HG03378 (cell line): ENCODE measurements around the gene GPRC5A.

Source experiments
- ATAC-seq: cut with Tn5 transposase; IDR thresholded peaks from one replicate; pipeline ENCODE4 v1.9.1; 2021; ENCODE audit warnings: mild to moderate bottlenecking, moderate library complexity; ENCODE audit not compliant: unreplicated experiment

Gene GPRC5A

GRCh38 chr12:12885096-12885792 is 6.1 kb upstream of the GPRC5A start:
- no peak for ATAC-seq

- no peak for ATAC-seq
These were observed 3.9 kb upstream of the GPRC5A start for GRCh38 chr12:12887471-12887870.

- ATAC-seq = no peak
These were observed 1.7 kb upstream of the GPRC5A start for GRCh38 chr12:12889701-12890100.

- ATAC-seq = no peak
These were observed 751 bp upstream of the GPRC5A start for GRCh38 chr12:12890543-12891079.

GRCh38 chr12:12891881-12892355 is 556 bp downstream of the GPRC5A start:
- ATAC-seq = no peak

- ATAC-seq = no peak
These were observed 1.3 kb downstream of the GPRC5A start for GRCh38 chr12:12892681-12893141.

- no peak for ATAC-seq
These were observed 2.1 kb downstream of the GPRC5A start for GRCh38 chr12:12893438-12893837.

- no peak for ATAC-seq
These were observed 4.9 kb downstream of the GPRC5A start for GRCh38 chr12:12896260-12896659.

GRCh38 chr12:12897302-12897701 is 5.9 kb downstream of the GPRC5A start:
- no peak for ATAC-seq

GRCh38 chr12:12898136-12898717 is 6.9 kb downstream of the GPRC5A start:
- no peak for ATAC-seq

GRCh38 chr12:12898911-12899511 is 7.6 kb downstream of the GPRC5A start:
- no peak for ATAC-seq

GRCh38 chr12:12899530-12900380 is 8.4 kb downstream of the GPRC5A start:
- ATAC-seq = peak; percentile 93

- no peak for ATAC-seq
These were observed 9.4 kb downstream of the GPRC5A start for GRCh38 chr12:12900786-12901157.

- ATAC-seq = no peak
These were observed 9.9 kb downstream of the GPRC5A start for GRCh38 chr12:12901158-12901791.

- ATAC-seq = no peak
These were observed 10.7 kb downstream of the GPRC5A start for GRCh38 chr12:12902036-12902435.

GRCh38 chr12:12903642-12904609 is 12.6 kb downstream of the GPRC5A start:
- no peak for ATAC-seq

- no peak for ATAC-seq
These were observed 16.2 kb downstream of the GPRC5A start for GRCh38 chr12:12907552-12907951.

- no peak for ATAC-seq
These were observed 16.9 kb downstream of the GPRC5A start for GRCh38 chr12:12908252-12908651.

GRCh38 chr12:12908711-12909110 is 17.3 kb downstream of the GPRC5A start:
- ATAC-seq = no peak
